Fibroblast of peridontal ligament (primary cell): ENCODE results near the gene TFDP1.
"Not testable (repeated sequence)": the region's sequence is repeated elsewhere in the genome, so short reads cannot be mapped to it uniquely, and the experiment has no call there.

Source experiments
- DNase-seq: peaks from one replicate; pipeline ENCODE4 v3.0.0-alpha.2; 2010; ENCODE audit errors: extremely low read depth

Gene TFDP1

DNA sequence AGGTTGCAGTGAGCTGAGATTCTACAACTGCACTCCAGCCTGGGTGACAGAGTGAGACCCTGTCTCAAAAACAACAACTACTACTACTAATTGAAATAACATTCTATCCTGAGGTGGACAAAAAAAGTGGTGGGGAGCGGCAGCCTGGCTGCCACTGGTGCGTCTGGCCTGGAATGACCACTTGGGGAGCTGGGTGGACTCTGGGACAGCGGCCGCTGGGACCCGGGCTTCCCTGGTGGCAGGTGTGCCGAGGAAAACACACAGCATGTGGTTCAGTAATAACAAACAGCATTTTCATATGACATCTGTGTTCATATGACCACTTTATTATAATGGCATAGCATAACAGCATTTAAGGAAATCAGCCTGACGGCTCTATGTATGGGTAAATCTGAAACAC is 33.9 kb downstream of the TFDP1 start:
- DNase-seq = no peak

DNA sequence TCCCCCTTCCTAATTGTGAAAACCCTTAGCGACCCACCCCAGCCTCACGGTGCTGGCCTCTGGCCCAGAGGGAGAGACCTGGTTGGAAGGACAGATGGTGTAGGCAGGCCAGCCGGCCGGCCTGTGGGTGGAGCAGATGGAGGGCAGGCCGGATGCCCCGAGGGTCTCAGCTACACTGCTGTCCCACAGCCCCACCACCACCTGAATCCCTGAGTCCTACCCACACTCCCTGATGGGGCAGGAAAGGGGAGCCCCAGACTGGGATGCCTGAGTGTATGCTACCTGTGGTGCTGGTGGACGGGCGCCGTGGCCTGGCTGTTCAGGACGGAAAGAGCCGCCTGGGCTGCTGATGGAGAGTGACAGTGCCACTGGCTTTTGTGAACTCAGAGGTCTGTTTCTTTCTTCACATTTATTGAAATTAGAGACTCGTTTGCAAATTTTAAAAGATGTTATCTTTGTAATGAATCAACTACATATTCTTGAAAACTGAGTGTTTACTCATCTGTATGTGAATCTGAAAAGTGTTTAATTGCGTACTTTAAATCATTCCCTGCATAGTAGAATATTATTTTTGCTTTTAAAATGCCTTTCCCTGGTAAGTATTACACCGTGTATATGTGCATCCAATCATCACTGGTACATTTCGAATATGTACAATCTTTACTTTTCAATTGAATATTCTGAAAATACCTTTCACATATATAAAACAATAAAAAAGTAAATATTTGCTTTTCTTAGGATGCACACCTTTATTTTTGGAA is 35.7 kb downstream of the TFDP1 start:
- no peak for DNase-seq

DNA sequence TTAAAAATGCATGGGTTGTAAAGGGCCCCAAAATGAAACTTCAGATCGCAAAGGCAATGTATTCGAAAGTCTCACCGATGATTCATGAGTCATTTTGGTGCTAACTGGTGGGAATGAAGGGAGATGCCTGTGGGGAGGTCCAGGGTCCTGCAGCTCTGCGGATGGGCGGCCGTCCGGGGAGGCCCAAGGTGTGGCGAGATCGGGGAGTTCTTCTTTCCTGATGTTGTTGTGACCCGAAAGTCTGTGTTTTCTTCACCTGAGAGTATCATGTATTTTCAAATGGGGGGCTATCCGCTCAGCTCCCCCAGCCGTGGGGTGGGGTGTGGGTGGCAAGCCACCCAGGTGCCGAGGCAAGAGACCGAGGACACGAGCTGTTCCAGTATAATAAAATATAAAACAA is 36.5 kb downstream of the TFDP1 start:
- no peak for DNase-seq

DNA sequence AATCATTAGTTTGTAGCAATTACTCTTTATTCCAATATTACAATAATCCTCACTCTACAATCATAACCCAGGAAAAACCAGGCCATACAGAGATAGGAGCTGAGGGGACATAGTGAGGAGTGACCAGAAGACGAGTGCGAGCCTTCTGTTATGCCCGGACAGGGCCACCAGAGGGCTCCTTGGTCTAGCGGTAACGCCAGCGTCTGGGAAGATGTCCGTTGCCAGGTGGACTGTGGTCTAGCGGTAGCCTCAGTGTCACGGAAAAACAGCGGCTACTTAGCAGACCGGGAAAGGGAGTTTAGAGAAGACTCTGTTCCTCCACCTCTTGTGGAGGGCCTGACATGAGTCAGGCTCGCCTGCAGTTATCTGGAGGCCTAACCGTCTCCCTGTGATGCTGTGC is 36.9 kb downstream of the TFDP1 start:
- not testable (repeated sequence) for DNase-seq

DNA sequence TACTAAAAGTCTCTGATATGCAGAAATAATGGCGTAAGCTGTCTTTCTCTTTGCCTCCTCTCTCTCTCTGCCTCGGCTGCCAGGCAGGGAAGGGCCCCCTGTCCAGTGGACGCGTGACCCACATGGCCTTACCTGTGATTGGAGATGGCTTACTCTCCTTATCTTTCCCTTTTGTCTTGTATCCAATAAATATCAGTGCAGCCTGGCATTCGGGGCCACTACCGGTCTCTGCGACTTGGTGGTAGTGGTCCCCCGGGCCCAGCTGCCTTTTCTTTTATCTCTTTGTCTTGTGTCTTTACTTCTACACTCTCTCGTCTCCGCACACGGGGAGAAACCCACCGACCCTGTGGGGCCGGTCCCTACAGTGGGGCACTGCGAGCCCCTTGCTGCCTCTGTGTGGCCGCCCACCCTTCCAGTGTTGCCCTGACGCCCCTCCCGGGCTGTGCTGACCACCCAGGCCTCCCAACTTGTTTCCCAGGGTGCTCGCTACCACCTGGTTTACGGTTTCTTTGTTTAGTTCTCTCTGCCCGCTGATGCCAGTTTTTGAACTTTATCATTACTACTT is 37.5 kb downstream of the TFDP1 start:
- DNase-seq = not testable (repeated sequence)

DNA sequence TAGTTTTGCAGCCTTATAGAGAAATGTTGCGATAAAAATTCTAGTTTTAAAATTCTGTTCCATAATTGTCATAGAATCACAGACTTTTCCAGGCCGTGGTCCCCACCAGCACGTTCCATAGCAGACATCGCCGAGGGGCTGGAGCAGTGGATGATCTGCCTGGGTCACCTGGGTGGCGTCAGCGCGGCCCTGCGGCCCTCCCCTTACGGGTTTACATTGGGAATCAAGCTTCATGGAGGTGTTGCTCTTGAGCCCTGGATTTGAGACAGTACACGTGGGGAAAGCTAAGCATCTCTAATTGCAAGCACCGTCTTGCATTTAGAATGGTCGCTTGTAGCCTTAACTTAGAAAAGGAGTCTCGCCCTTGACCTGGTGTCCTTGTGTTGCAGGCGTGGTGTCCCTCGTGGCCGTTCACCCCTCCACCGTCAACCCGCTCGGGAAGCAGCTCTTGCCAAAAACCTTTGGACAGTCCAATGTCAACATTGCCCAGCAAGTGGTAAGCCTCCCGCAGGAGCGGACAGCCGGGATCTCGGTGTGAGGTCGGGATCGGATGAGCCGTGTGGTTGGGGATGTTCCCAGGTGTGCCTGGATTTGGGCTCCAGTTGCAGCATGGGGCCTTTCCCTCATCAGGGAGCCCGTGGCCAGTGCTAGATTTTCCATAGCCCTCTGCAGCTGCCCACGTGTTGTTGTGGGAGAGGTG is 38.4 kb downstream of the TFDP1 start:
- no peak for DNase-seq

DNA sequence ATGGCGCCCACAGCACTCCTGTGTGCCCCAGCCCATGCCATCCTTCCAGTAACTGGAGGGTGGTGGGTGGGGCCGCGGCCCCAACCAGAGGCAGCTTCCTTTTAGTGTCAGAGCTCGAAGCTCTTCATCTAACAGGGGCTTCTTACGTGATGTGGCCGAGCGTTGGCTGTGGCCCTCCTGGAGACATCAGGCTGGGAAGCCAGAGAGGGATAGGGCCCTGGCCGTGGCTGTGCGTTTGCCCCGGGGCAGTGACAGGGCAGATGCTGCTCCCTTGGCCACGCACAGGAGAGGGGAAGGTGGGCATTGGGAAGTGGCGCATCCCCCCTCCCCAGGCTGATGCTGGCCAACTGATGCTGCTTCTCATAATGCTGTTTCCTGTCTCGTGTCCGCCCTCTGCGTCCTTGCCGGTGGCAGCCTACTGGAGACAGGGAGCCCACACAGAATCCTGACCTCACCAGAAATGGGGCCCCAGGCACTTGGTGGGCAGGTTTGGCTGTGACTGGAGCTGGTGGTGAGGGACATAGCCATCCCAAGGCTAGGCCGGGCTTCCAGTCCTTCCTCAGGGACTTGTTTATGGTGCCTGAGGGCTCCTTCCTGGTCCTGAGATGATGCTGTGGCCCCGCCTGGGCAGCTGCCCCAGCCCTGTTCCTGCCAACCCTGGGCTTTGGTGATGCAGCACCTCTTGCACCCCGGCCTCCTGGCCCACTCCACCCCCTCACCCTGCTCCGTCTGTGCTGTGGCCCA is 39.1 kb downstream of the TFDP1 start:
- no peak for DNase-seq

DNA sequence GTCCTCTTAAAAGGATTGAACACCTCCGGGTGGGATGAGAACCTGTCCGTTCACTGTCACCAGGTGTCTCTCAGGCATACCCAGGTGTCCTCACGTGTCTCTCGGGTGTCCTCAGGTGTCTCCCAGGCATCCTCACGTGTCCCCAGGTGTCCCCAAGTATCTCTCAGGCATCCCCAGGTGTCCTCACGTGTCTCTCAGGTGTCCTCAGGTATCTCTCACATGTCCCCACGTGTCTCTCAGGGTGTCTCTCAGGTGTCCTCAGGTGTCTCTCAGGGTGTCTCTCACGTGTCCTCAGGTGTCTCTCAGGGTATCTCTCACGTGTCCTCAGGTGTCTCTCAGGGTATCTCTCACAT is 39.7 kb downstream of the TFDP1 start:
- DNase-seq = no peak

DNA sequence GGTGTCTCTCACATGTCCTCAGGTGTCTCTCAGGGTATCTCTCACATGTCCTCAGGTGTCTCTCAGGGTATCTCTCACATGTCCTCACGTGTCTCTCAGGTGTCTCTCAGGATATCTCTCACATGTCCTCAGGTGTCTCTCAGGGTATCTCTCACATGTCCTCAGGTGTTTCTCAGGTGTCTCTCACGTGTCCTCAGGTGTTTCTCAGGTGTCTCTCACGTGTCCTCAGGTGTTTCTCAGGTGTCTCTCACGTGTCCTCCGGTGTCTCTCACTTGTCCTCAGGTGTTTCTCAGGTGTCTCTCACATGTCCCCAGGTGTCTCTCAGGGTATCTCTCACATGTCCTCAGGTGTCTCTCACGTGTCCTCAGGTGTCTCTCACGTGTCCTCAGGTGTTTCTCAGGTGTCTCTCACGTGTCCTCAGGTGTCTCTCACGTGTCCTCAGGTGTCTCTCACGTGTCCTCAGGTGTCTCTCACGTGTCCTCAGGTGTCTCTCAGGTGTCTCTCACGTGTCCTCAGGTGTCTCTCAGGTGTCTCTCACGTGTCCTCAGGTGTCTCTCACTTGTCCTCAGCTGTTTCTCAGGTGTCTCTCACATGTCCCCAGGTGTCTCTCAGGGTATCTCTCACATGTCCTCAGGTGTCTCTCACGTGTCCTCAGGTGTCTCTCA is 40.2 kb downstream of the TFDP1 start:
- DNase-seq = not testable (repeated sequence)

DNA sequence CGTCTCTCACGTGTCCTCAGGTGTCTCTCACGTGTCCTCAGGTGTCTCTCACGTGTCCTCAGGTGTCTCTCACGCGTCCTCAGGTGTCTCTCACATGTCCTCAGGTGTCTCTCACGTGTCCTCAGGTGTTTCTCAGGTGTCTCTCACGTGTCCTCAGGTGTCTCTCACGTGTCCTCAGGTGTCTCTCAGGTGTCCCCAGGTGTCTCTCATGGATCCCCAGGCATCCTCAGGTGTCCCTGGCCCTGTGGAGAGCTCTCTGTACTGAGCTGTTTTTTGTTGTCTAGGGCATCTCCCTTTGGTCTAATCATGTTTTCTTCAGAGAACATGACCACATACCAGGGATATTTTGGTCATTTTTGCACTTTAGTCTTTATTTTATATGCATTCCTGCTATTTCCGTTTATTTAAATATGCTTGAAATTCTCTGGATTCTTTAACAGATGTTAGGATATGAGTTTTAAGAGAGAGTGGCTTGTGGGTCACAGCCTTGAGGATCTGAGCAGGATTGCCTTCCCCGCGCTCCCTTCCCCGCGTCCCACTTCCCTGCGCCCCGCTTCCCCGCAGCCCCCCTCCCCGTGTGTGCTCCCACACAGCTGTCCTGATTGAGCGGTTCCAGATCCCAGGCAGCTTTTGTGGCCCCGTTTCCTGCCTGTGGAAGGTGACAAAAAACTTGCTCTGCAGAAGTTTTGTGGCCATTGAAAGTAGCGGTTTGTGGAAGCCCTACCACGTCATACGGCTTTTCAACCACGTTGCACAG is 41.6 kb downstream of the TFDP1 start:
- DNase-seq = peak; percentile 60

DNA sequence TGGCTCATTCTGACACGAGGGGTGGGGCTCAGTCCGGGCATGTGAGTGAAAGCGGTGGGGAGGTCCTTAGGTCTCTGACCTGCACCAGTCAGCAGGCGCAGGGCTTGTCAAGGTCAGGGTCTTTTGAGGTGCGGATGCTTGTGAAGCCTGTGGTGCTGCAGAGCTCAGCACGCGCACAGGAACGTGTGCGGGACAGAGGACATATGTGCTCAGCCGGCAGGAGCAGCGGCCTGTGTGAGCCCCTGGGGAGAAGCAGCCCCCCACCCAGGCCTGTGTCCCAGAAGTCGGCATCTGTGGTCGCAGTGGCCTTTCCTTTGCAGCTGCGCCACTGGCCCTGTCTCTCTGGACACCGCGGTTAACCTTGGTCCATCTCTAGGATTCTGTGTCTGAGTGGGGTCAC is 42.6 kb downstream of the TFDP1 start:
- DNase-seq = no peak

DNA sequence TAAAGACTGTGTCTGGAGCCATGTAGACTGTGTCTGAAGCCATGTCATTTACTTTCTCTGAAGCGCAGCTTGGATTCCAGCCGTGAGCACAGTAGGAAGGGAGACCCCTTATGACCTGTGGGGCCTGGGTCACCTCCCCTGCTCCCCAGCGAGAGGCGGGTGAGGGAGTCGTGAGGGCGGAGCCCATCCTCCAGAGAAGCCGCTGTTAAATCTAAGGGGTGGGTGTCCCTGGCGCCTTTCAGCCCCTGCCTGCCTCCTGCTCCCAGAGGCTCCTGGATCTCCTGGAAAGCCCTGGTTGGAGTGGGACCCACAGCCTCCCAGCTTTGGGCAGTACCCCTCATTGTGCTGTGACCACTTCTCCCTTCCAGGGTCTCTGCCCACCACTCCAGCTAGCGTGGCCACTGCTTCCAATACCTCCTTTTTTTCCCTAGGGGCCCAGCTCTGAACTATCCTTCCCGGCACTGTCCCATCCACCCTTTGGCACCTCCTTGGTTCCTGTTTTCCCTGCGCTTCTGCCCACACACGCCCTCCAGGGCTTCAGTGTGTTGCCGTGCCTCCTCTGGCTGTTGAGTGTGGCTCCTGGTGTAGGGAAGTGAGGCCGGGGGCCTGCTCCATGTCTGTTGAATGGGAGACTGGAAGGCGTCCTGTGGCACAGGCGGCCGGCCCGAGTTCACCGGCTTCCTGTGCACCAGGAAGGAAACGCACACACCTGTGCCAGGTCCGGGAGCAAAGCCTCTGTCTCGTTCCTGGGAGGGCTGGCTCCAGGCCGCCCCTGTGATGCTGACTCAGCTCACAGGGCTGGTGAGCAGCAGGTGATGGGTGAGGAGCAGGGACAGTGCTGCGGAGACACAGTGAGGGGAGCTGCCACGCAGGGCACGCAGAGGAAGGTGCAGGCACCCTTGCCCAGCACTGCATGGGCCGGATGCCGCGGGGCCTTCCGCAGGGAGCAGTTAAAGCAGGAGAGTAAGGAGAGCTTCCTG is 44.0 kb downstream of the TFDP1 start:
- no peak for DNase-seq

DNA sequence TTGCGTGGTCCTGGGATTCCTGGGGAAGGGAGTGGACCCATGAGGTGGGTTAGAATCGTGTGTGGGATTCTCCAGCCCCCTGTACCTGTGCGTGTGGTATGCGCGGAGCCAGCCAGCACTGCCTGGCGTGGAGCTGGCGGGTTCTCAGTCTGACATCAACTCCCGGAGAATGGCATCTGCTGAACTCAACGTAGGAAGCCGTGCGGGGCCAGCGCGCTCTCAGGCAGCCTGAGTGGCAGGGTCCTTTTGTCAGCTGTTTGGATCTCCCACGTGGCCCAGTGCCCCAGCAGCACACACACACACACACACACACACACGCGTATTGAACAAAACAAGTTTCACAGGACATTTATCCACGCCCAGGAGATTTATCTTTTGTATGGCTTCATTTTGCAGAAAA is 45.3 kb downstream of the TFDP1 start:
- no peak for DNase-seq

DNA sequence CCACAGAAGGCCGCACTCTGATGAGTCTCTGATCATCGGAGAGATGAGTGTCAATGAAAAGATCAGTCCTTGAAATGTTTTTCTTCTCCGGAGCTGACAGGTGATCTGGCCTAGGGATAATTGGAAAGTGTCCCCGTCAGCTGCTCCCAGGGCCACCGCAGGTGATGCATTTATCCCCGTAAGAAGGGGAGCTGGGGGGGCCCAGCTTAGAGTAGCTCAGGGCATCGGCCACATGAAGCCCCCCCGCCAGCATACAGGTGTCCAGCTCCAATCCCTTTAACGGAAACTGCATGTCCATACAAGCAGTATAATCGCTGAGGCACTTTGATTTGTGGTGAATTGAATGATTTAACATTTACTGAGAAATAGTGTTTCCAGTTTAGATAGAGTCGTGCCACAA is 45.7 kb downstream of the TFDP1 start:
- no peak for DNase-seq

DNA sequence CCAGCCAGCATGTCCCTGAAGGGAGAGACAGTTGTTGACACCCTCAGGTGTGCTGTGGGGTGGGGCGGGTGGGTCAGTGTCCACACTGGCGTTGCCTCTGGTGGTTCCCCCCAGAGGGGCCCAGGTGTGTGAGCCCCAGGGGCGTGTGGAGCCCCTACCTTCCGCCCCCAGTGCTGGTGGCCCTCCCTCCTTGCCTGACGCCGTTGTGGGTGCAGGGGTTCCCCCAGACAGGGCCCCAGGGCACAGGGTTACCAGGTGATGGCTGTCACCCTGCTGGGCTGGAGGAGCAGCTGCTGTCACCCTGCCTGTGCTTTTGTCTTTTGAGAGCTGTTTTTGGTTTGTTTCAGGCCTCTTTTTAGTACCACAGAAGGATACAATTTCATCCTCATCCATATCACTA is 46.3 kb downstream of the TFDP1 start:
- no peak for DNase-seq

DNA sequence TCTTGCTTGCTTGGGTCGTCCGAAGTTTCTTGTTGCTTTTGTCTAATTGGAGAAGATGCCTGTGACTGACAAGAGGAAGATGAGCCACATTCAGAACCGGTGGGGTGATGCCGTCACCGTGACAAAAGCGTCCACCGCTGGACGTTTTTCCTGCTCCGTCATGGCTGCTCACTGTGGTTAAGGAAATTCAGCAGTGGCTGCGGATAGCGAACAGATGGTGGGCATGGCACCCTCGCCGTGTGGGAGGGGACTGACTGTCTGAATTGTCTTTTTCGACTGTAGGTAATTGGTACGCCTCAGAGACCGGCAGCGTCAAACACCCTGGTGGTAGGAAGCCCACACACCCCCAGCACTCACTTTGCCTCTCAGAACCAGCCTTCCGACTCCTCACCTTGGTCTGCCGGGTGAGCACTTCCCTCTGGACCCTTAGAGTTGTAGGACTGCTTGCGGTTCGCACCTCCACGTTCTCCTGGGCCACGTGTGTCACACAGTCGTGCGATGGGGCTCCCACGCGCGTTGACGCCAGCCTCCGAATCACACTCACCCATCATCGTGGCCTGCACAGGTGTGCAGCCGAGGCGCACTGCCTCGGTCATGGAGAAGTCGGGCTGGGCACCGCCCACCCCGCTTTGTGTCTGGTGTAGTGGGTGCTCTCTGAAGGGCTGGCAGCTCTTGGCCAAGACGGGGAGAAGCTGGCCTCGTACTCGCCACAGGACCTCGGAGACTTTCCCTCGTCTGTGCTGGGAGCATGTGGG is 47.0 kb downstream of the TFDP1 start:
- DNase-seq = no peak

DNA sequence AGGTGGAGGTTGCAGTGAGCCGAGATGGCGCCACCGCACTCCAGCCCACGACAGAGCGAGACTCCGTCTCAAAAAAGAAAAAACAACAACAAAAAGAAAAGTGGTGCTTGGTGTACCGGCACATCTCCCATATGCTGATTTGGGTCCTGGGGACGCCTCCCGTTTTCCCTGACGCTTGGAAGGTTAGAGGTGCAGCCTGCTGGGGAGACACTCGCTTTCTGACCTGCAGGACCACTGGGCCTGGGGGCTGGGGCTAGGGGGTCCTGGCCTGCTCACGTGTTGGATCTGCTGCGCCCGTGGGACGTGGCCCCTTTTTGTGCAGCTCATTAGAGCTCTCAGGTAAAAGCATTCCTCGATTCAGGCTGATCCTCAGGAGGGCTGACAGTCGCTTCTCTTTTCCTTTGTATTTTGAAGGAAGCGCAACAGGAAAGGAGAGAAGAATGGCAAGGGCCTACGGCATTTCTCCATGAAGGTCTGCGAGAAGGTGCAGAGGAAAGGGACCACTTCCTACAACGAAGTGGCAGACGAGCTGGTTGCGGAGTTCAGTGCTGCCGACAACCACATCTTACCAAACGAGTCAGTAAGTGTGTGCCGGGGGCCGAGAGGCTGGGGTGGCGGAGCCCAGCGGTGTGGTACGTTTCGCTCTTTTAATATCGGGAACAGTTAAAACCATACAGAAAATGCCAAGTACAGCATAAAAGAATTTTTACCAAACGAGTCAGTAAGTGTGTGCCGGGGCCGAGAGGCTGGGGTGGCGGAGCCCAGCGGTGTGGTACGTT is 48.3 kb downstream of the TFDP1 start:
- no peak for DNase-seq

DNA sequence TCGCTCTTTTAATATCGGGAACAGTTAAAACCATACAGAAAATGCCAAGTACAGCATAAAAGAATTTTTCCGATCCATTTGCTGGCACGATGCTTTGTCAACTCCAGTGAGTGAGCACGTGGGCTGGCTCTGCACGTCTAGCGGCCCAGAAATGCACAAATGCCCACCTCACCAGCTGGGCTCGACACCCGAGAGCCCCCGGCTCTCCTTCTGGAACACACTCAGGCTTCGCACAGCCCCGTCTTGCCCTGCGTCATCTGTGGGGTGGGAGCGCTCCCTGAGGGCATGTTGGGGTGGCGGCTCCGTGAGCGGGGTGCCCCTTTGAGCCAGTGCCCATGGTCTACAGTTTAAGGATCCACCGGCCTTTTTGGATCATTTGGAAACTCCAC is 48.9 kb downstream of the TFDP1 start:
- DNase-seq = no peak
